Measurements from ENCODE around the gene ZDHHC4.

- TF ChIP-seq CTCF (IDR thresholded peaks at IDR 0.05), result no peak
- TF ChIP-seq POLR2A (IDR thresholded peaks at IDR 0.05), result no peak
Measured at GRCh38 chr7:6531492-6532279, 45.6 kb upstream of the ZDHHC4 start.
